Karpas-422 (cell line): Measurements from ENCODE around the gene THAP11. TPM values are rescaled to one million over a fixed set of nuclear protein-coding genes. Genes with fewer than 3 reads are reported as not detected.

Experiments used
- DNase-seq: peaks from one replicate; pipeline ENCODE4 v3.0.0-alpha.2; 2015
- H2AFZ ChIP-seq: fragments of 200-600 bp; sonication (generic); 2 replicates; pipeline ENCODE4 v1.6.1; 2014; ENCODE audit warnings: antibody characterized with exemption, low read length, mixed read lengths
- H3K27ac ChIP-seq: fragments of 200-600 bp; sonication (generic); 2 replicates; pipeline ENCODE4 v1.5.1; 2014; ENCODE audit warnings: mild to moderate bottlenecking, low read length, moderate library complexity
- H3K27me3 ChIP-seq: fragments of 200-600 bp; sonication (generic); 2 replicates; pipeline ENCODE4 v1.6.1; 2014; ENCODE audit warnings: low read length, mixed read lengths
- H3K36me3 ChIP-seq: fragments of 200-600 bp; sonication (generic); 2 replicates; pipeline ENCODE4 v1.6.1; 2014; ENCODE audit warnings: low read length, mixed read lengths; ENCODE audit not compliant: insufficient read depth
- H3K4me1 ChIP-seq: fragments of 200-600 bp; sonication (generic); 2 replicates; pipeline ENCODE4 v1.6.1; 2014; ENCODE audit warnings: mild to moderate bottlenecking, low read length, mixed read lengths
- H3K4me2 ChIP-seq: fragments of 200-600 bp; sonication (generic); 2 replicates; pipeline ENCODE4 v1.6.1; 2014; ENCODE audit warnings: low read length, low read depth, mild to moderate bottlenecking; ENCODE audit not compliant: poor library complexity, severe bottlenecking
- H3K4me3 ChIP-seq: fragments of 200-600 bp; sonication (generic); 2 replicates; pipeline ENCODE4 v1.5.1; 2014; ENCODE audit warnings: mild to moderate bottlenecking, antibody characterized with exemption, low read length, mixed read lengths
- H3K79me2 ChIP-seq: fragments of 200-600 bp; sonication (generic); 2 replicates; pipeline ENCODE4 v1.6.1; 2014; ENCODE audit warnings: mild to moderate bottlenecking, low read length, mixed read lengths
- H3K9ac ChIP-seq: fragments of 200-600 bp; sonication (generic); 2 replicates; pipeline ENCODE4 v1.6.0; 2014; ENCODE audit warnings: low read length
- H3K9me2 ChIP-seq: fragments of 200-600 bp; sonication (generic), shearing (Covaris generic); replicated peaks from 2 replicates; pipeline ENCODE4 v1.6.0; 2014; ENCODE audit warnings: mild to moderate bottlenecking, low read length, moderate library complexity; ENCODE audit not compliant: insufficient read depth
- H3K9me3 ChIP-seq: fragments of 300-700, 200-600 bp; sonication (generic); 2 replicates; pipeline ENCODE4 v1.6.1; 2014; ENCODE audit warnings: low read length, mixed read lengths
- H4K20me1 ChIP-seq: fragments of 200-600 bp; sonication (generic); 2 replicates; pipeline ENCODE4 v1.6.1; 2014; ENCODE audit warnings: mild to moderate bottlenecking, antibody characterized with exemption, low read length, low read depth; ENCODE audit not compliant: insufficient read depth
- total RNA-seq: library from RNA; depleted of rRNA; stranded (reverse); fragments of >200 nt; shearing (Covaris generic); gene quantifications from 2 replicates; pipeline ENCODE4 v1.2.3, GENCODE V29; 2014; ENCODE audit warnings: low replicate concordance

Gene THAP11
- total RNA-seq, 1 experiment from 2014 or later, result 57.1 TPM

- peaks cover 28% of the 10 kb centered on the region; the same call in 1 of the 2 replicates for H3K36me3 ChIP-seq
- peak within 1 kb of the TSS; percentile 91 for H3K9ac ChIP-seq
- H2AFZ ChIP-seq, result peak within 1 kb of the TSS; percentile 41; the same call in 1 of the 2 replicates
- H3K4me2 ChIP-seq, result peak within 1 kb of the TSS; percentile 75
- peaks cover 24% of the 10 kb centered on the region for H3K4me1 ChIP-seq
- no peaks in the 10 kb centered on the region for H3K27me3 ChIP-seq
- H4K20me1 ChIP-seq, result peaks cover 16% of the 10 kb centered on the region; the same call in 1 of the 2 replicates
- peak within 1 kb of the TSS; percentile 47; the same call in 1 of the 2 replicates for H3K27ac ChIP-seq
- H3K9me2 ChIP-seq, result no peaks in the 10 kb centered on the region
- H3K79me2 ChIP-seq, result peaks cover 38% of the 10 kb centered on the region
- H3K9me3 ChIP-seq, result no peaks in the 10 kb centered on the region
- H3K4me3 ChIP-seq, result peak within 1 kb of the TSS; percentile 74
- DNase-seq, result peak; percentile 94
These were observed 30.7 kb downstream of the THAP11 start, which contains the start of gene EDC4 for GRCh38 chr16:67872631-67873434. Gene EDC4, plus strand, starts transcription at chr16:67873052. Its CDS starts 210 bp downstream, at chr16:67873262.

- Histone ChIP-seq H3K79me2 (peaks cover 38% of the 10 kb centered on the region), H3K4me2 (peak overlapping the region; percentile 75), H3K9me3 (no peaks in the 10 kb centered on the region), H2AFZ (peak overlapping the region; percentile 41; the same call in 1 of the 2 replicates), H4K20me1 (peaks cover 16% of the 10 kb centered on the region; the same call in 1 of the 2 replicates), H3K4me3 (peak overlapping the region; percentile 74), H3K9ac (peak overlapping the region; percentile 91), H3K27ac (peak overlapping the region; percentile 47; the same call in 1 of the 2 replicates), H3K4me1 (peaks cover 24% of the 10 kb centered on the region), H3K36me3 (peaks cover 21% of the 10 kb centered on the region; the same call in 1 of the 2 replicates), H3K27me3 (no peaks in the 10 kb centered on the region), H3K9me2 (no peaks in the 10 kb centered on the region)
- peak; percentile 57 for DNase-seq
These were observed 31.6 kb downstream of the THAP11 start for GRCh38 chr16:67873435-67874370.

GRCh38 chr16:67874372-67874771, 32.3 kb downstream of the THAP11 start:
- H3K27ac ChIP-seq, result no peak overlapping the region
- peaks cover 24% of the 10 kb centered on the region for H3K4me1 ChIP-seq
- peak overlapping the region; percentile 74 for H3K4me3 ChIP-seq
- no peaks in the 10 kb centered on the region for H3K27me3 ChIP-seq
- H3K36me3 ChIP-seq, result peaks cover 21% of the 10 kb centered on the region; the same call in 1 of the 2 replicates
- peaks cover 16% of the 10 kb centered on the region; the same call in 1 of the 2 replicates for H4K20me1 ChIP-seq
- peaks cover 38% of the 10 kb centered on the region for H3K79me2 ChIP-seq
- DNase-seq, result no peak
- H3K9me2 ChIP-seq, result no peaks in the 10 kb centered on the region
- peak overlapping the region; percentile 91 for H3K9ac ChIP-seq
- H3K4me2 ChIP-seq, result peak overlapping the region; percentile 75
- no peak overlapping the region for H2AFZ ChIP-seq
- H3K9me3 ChIP-seq, result no peaks in the 10 kb centered on the region

GRCh38 chr16:67877064-67877463, 34.9 kb downstream of the THAP11 start:
- H3K4me3 ChIP-seq, result no peak overlapping the region
- peaks cover 16% of the 10 kb centered on the region; the same call in 1 of the 2 replicates for H4K20me1 ChIP-seq
- H3K79me2 ChIP-seq, result peaks cover 38% of the 10 kb centered on the region

GRCh38 chr16:67878232-67878631, 36.1 kb downstream of the THAP11 start:
- no peak overlapping the region for H3K4me2 ChIP-seq
- H3K4me3 ChIP-seq, result no peak overlapping the region
- peaks cover 16% of the 10 kb centered on the region for H3K4me1 ChIP-seq
- DNase-seq, result no peak
- H3K27me3 ChIP-seq, result no peaks in the 10 kb centered on the region
- H4K20me1 ChIP-seq, result peaks cover 18% of the 10 kb centered on the region; the same call in 1 of the 2 replicates
- H3K79me2 ChIP-seq, result peaks cover 35% of the 10 kb centered on the region
- H2AFZ ChIP-seq, result no peak overlapping the region
- H3K9ac ChIP-seq, result no peak overlapping the region
- H3K36me3 ChIP-seq, result peaks cover 21% of the 10 kb centered on the region; the same call in 1 of the 2 replicates
- H3K9me3 ChIP-seq, result no peaks in the 10 kb centered on the region
- no peaks in the 10 kb centered on the region for H3K9me2 ChIP-seq
- H3K27ac ChIP-seq, result no peak overlapping the region

More at GRCh38 chr16:67877064-67877463, 34.9 kb downstream of the THAP11 start:
- Histone ChIP-seq H3K36me3 (peaks cover 21% of the 10 kb centered on the region; the same call in 1 of the 2 replicates), H3K4me1 (peaks cover 23% of the 10 kb centered on the region), H2AFZ (no peak overlapping the region), H3K9me3 (no peaks in the 10 kb centered on the region), H3K27ac (no peak overlapping the region), H3K9ac (no peak overlapping the region), H3K9me2 (no peaks in the 10 kb centered on the region), H3K4me2 (no peak overlapping the region), H3K27me3 (no peaks in the 10 kb centered on the region)
- DNase-seq, result no peak

- Histone ChIP-seq H3K9me3 (no peaks in the 10 kb centered on the region), H4K20me1 (peaks cover 18% of the 10 kb centered on the region; the same call in 1 of the 2 replicates), H3K4me2 (no peak overlapping the region), H3K4me3 (no peak overlapping the region), H3K36me3 (peaks cover 21% of the 10 kb centered on the region; the same call in 1 of the 2 replicates), H3K4me1 (peaks cover 14% of the 10 kb centered on the region), H2AFZ (no peak overlapping the region), H3K9ac (no peak overlapping the region), H3K9me2 (no peaks in the 10 kb centered on the region), H3K27me3 (no peaks in the 10 kb centered on the region), H3K27ac (no peak overlapping the region), H3K79me2 (peaks cover 29% of the 10 kb centered on the region)
- DNase-seq, result no peak
These were observed 36.7 kb downstream of the THAP11 start for GRCh38 chr16:67878846-67879245.

GRCh38 chr16:67879462-67879861, 37.3 kb downstream of the THAP11 start:
- Histone ChIP-seq H3K79me2 (peaks cover 23% of the 10 kb centered on the region), H3K4me2 (no peak overlapping the region), H3K9ac (no peak overlapping the region), H3K27me3 (no peaks in the 10 kb centered on the region), H4K20me1 (peaks cover 12% of the 10 kb centered on the region; the same call in 1 of the 2 replicates), H3K27ac (no peak overlapping the region), H3K9me3 (no peaks in the 10 kb centered on the region), H3K36me3 (peaks cover 21% of the 10 kb centered on the region; the same call in 1 of the 2 replicates), H3K4me1 (peaks cover 8% of the 10 kb centered on the region), H3K4me3 (no peak overlapping the region), H3K9me2 (no peaks in the 10 kb centered on the region), H2AFZ (no peak overlapping the region)
- DNase-seq, result no peak
